HEK293 (cell line): Measurements from ENCODE around the gene MPO.

Experiments used
- CTCF ChIA-PET: fragments of 350-600 bp; formaldehyde crosslinking; extraction: SDS; loops from one replicate; lab custom pipeline; 2021; ENCODE audit warnings: antibody characterized with exemption; lab: Yijun Ruan, JAX
- POLR2A ChIA-PET: fragments of 300-600 bp; formaldehyde crosslinking; extraction: SDS; loops from one replicate; lab custom pipeline; 2020; ENCODE audit warnings: antibody characterized with exemption, inconsistent platforms; lab: Yijun Ruan, JAX
- H3K27ac ChIP-seq: fragments of 200-500 bp; sonication (Bioruptor generic); 2 replicates; pipeline ENCODE4 v1.5.1; 2014; ENCODE audit warnings: low read depth, low read length, control low read depth, inconsistent platforms; ENCODE audit errors: extremely low read depth
- H3K36me3 ChIP-seq, 2 experiments: fragments of 200-500 bp in 1 of 2; sonication (Bioruptor generic) in 1 of 2; 1 replicate in 1 of 2; 2 replicates in 1 of 2; pipeline ENCODE4 v1.5.1; 2014 to 2017; ENCODE audit warnings: inconsistent platforms in 2 of 2, low read length in 2 of 2; ENCODE audit not compliant: control insufficient read depth in 2 of 2, insufficient read depth in 1 of 2
- H3K4me1 ChIP-seq: fragments of 200-500 bp; sonication (Bioruptor generic); 2 replicates; pipeline ENCODE4 v1.5.1; 2014; ENCODE audit warnings: mild to moderate bottlenecking, low read length, inconsistent platforms; ENCODE audit not compliant: control insufficient read depth, insufficient read depth
- H3K4me3 ChIP-seq: 2 replicates; pipeline ENCODE4 v1.5.1; 2011; ENCODE audit warnings: low read depth, mild to moderate bottlenecking, control low read depth, low read length, moderate library complexity
- H3K9me3 ChIP-seq: fragments of 200-500 bp; sonication (Bioruptor generic); 2 replicates; pipeline ENCODE4 v1.5.1; 2014; ENCODE audit warnings: low read depth, low read length, inconsistent platforms; ENCODE audit not compliant: control insufficient read depth, insufficient read depth
- BCL11B ChIP-seq: fragments of 450-650 bp; formaldehyde crosslinking; IDR thresholded peaks from 2 replicates; pipeline ENCODE4 v1.5.1; 2016; ENCODE audit warnings: low read depth, missing biosample characterization, missing genetic modification characterization
- BCL6B ChIP-seq: fragments of 450-650 bp; formaldehyde crosslinking; IDR thresholded peaks from 2 replicates; pipeline ENCODE4 v1.5.1; 2017; ENCODE audit warnings: missing biosample characterization, missing genetic modification characterization
- GLI4 ChIP-seq: fragments of 450-650 bp; formaldehyde crosslinking; IDR thresholded peaks from 2 replicates; pipeline ENCODE4 v1.5.1; 2016; ENCODE audit warnings: missing biosample characterization, missing genetic modification characterization
- KLF7 ChIP-seq: fragments of 450-650 bp; formaldehyde crosslinking; IDR thresholded peaks from 2 replicates; pipeline ENCODE4 v1.5.1; 2016; ENCODE audit warnings: missing biosample characterization, missing genetic modification characterization, borderline replicate concordance
- MYNN ChIP-seq: fragments of 450-650 bp; formaldehyde crosslinking; IDR thresholded peaks from 2 replicates; pipeline ENCODE4 v1.5.1; 2016; ENCODE audit warnings: missing biosample characterization, missing genetic modification characterization, borderline replicate concordance
- OVOL3 ChIP-seq: fragments of 450-650 bp; formaldehyde crosslinking; IDR thresholded peaks from 2 replicates; pipeline ENCODE4 v1.5.1; 2016; ENCODE audit warnings: missing biosample characterization, missing genetic modification characterization
- PBX3 ChIP-seq: sonication (generic); formaldehyde crosslinking; IDR thresholded peaks from 2 replicates; pipeline ENCODE4 v1.8.1; 2022; ENCODE audit warnings: mild to moderate bottlenecking, moderate library complexity, missing genetic modification reagents
- PRDM1 ChIP-seq: fragments of 450-650 bp; formaldehyde crosslinking; IDR thresholded peaks from 2 replicates; pipeline ENCODE4; 2016; ENCODE audit warnings: missing biosample characterization, missing genetic modification characterization
- PRDM10 ChIP-seq: fragments of 450-650 bp; formaldehyde crosslinking; IDR thresholded peaks from 2 replicates; pipeline ENCODE4 v1.5.1; 2016; ENCODE audit warnings: missing biosample characterization, missing genetic modification characterization
- ZNF155 ChIP-seq: fragments of 450-650 bp; formaldehyde crosslinking; IDR thresholded peaks from 2 replicates; pipeline ENCODE4 v1.5.1; 2016; ENCODE audit warnings: missing biosample characterization, missing genetic modification characterization
- ZNF211 ChIP-seq: fragments of 450-650 bp; formaldehyde crosslinking; IDR thresholded peaks from 2 replicates; pipeline ENCODE4 v1.5.1; 2016; ENCODE audit warnings: low read depth, missing biosample characterization, missing genetic modification characterization
- ZNF239 ChIP-seq: fragments of 450-650 bp; formaldehyde crosslinking; IDR thresholded peaks from 2 replicates; pipeline ENCODE4 v1.5.1; 2016; ENCODE audit warnings: missing biosample characterization, missing genetic modification characterization
- ZNF24 ChIP-seq: fragments of 450-650 bp; formaldehyde crosslinking; IDR thresholded peaks from 2 replicates; pipeline ENCODE4 v1.5.1; 2016; ENCODE audit warnings: missing biosample characterization, missing genetic modification characterization
- ZNF433 ChIP-seq: fragments of 450-650 bp; formaldehyde crosslinking; IDR thresholded peaks from 2 replicates; pipeline ENCODE4 v1.5.1; 2016; ENCODE audit warnings: missing biosample characterization, missing genetic modification characterization, low read depth
- ZNF677 ChIP-seq: fragments of 450-650 bp; IDR thresholded peaks from 2 replicates; pipeline ENCODE4 v1.5.0; 2018; ENCODE audit warnings: missing biosample characterization, mild to moderate bottlenecking, missing genetic modification characterization, moderate library complexity
- TF ChIP-seq, protein P1 (sequence below): fragments of 450-650 bp; formaldehyde crosslinking; IDR thresholded peaks from 2 replicates; pipeline ENCODE4 v1.5.1; 2016; ENCODE audit warnings: missing biosample characterization, missing genetic modification characterization
- TF ChIP-seq, protein P2 (sequence below): fragments of 450-650 bp; formaldehyde crosslinking; IDR thresholded peaks from 2 replicates; pipeline ENCODE4 v1.5.1; 2016; ENCODE audit warnings: missing biosample characterization, missing genetic modification characterization
- TF ChIP-seq, protein P3 (sequence below): fragments of 450-650 bp; formaldehyde crosslinking; IDR thresholded peaks from 2 replicates; pipeline ENCODE4 v1.5.1; 2016; ENCODE audit warnings: missing biosample characterization, missing genetic modification characterization

MPO gene

GRCh38 chr17:58301504-58302150, 20.9 kb upstream of the MPO start:
- Histone ChIP-seq H3K36me3 (no peaks in the 10 kb centered on the region), H3K27ac (no peak overlapping the region), H3K9me3 (no peaks in the 10 kb centered on the region), H3K4me3 (no peak overlapping the region), H3K4me1 (no peaks in the 10 kb centered on the region)
- ChIA-PET CTCF (interaction anchor here (0.5 to 3.9 kb wide), 5 partner anchors 15 to 1383 kb away, joined by 3 to 38 read pairs (median 3); no protein-coding TSS in a partner anchor), POLR2A (no interaction called here)
- TF ChIP-seq ZNF211 (tag by site-specific recombination) (no peak), BCL11B (tag by site-specific recombination) (no peak), MYNN (no peak), KLF7 (tag by site-specific recombination) (no peak), PRDM10 (tag by site-specific recombination) (no peak), ZNF239 (tag by site-specific recombination) (no peak), PRDM1 (no peak), PBX3 (CRISPR knock-in tag) (no peak), OVOL3 (no peak), ZNF433 (tag by site-specific recombination) (no peak), ZNF677 (tag by site-specific recombination) (no peak), BCL6B (tag by site-specific recombination) (no peak), GLI4 (tag by site-specific recombination) (no peak), ZNF155 (tag by site-specific recombination) (no peak), ZNF24 (tag by site-specific recombination) (no peak)
- TF ChIP-seq, protein P1, sequence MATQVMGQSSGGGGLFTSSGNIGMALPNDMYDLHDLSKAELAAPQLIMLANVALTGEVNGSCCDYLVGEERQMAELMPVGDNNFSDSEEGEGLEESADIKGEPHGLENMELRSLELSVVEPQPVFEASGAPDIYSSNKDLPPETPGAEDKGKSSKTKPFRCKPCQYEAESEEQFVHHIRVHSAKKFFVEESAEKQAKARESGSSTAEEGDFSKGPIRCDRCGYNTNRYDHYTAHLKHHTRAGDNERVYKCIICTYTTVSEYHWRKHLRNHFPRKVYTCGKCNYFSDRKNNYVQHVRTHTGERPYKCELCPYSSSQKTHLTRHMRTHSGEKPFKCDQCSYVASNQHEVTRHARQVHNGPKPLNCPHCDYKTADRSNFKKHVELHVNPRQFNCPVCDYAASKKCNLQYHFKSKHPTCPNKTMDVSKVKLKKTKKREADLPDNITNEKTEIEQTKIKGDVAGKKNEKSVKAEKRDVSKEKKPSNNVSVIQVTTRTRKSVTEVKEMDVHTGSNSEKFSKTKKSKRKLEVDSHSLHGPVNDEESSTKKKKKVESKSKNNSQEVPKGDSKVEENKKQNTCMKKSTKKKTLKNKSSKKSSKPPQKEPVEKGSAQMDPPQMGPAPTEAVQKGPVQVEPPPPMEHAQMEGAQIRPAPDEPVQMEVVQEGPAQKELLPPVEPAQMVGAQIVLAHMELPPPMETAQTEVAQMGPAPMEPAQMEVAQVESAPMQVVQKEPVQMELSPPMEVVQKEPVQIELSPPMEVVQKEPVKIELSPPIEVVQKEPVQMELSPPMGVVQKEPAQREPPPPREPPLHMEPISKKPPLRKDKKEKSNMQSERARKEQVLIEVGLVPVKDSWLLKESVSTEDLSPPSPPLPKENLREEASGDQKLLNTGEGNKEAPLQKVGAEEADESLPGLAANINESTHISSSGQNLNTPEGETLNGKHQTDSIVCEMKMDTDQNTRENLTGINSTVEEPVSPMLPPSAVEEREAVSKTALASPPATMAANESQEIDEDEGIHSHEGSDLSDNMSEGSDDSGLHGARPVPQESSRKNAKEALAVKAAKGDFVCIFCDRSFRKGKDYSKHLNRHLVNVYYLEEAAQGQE (tag by site-specific recombination): no peak
- TF ChIP-seq, protein P2, sequence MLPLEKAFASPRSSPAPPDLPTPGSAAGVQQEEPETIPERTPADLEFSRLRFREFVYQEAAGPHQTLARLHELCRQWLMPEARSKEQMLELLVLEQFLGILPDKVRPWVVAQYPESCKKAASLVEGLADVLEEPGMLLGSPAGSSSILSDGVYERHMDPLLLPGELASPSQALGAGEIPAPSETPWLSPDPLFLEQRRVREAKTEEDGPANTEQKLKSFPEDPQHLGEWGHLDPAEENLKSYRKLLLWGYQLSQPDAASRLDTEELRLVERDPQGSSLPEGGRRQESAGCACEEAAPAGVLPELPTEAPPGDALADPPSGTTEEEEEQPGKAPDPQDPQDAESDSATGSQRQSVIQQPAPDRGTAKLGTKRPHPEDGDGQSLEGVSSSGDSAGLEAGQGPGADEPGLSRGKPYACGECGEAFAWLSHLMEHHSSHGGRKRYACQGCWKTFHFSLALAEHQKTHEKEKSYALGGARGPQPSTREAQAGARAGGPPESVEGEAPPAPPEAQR (tag by site-specific recombination): no peak
- TF ChIP-seq, protein P3, sequence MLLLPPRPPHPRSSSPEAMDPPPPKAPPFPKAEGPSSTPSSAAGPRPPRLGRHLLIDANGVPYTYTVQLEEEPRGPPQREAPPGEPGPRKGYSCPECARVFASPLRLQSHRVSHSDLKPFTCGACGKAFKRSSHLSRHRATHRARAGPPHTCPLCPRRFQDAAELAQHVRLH (tag by site-specific recombination): no peak
